Panc1 (cell line): ENCODE results near the gene DVL1. TPM values are rescaled to one million over a fixed set of nuclear protein-coding genes. Genes with fewer than 3 reads are reported as not detected.

Source experiments
- ATAC-seq: fragments of 200-7000 bp; cut with Tn5 transposase; 2 replicates; pipeline ENCODE4 v1.9.1; 2020; ENCODE audit warnings: mild to moderate bottlenecking, moderate library complexity
- BruUV-seq: library from RNA; stranded (reverse); fragments of 400-500 nt; replicated peaks from 2 replicates; lab custom pipeline; 2021; lab: Mats Ljungman, UMichigan
- CTCF ChIA-PET: fragments of 300-600 bp; sonication (Branson Sonifier 250); formaldehyde crosslinking; loops from one replicate; lab custom pipeline; 2022; ENCODE audit warnings: antibody characterized with exemption; lab: Charles Lee
- POLR2A ChIA-PET: fragments of 300-600 bp; sonication (Branson Sonifier 250); formaldehyde crosslinking; loops from one replicate; lab custom pipeline; 2022; ENCODE audit warnings: antibody characterized with exemption; lab: Charles Lee
- DNase-seq: peaks from one replicate; pipeline ENCODE4 v3.0.0-alpha.2; 2010; ENCODE audit warnings: low read depth, low spot score
- H3K27ac ChIP-seq: 2 replicates; pipeline ENCODE4 v1.5.1; 2011; ENCODE audit warnings: mild to moderate bottlenecking, low read length, inconsistent platforms
- H3K27me3 ChIP-seq: fragments of 200-500 bp; sonication (Bioruptor generic); 2 replicates; pipeline ENCODE4 v1.6.0; 2014; ENCODE audit warnings: low read length, inconsistent platforms; ENCODE audit not compliant: control insufficient read depth, insufficient read depth
- H3K36me3 ChIP-seq: fragments of 200-500 bp; sonication (Bioruptor generic); 2 replicates; pipeline ENCODE4 v1.5.1; 2014; ENCODE audit warnings: inconsistent platforms, mild to moderate bottlenecking, low read length, moderate library complexity; ENCODE audit not compliant: control insufficient read depth, insufficient read depth
- H3K4me1 ChIP-seq: 2 replicates; pipeline ENCODE4 v1.5.1; 2011; ENCODE audit warnings: inconsistent platforms, mild to moderate bottlenecking, low read length, moderate library complexity; ENCODE audit not compliant: control insufficient read depth, insufficient read depth
- H3K4me3 ChIP-seq, 2 experiments: 2 replicates each; pipeline ENCODE4 v1.5.1; 2011 to 2012; ENCODE audit warnings: low read depth in 2 of 2, low read length in 2 of 2, mild to moderate bottlenecking in 2 of 2, inconsistent platforms in 1 of 2, moderate library complexity in 1 of 2
- H3K9me3 ChIP-seq: fragments of 200-500 bp; sonication (Bioruptor generic); 2 replicates; pipeline ENCODE4 v1.5.1; 2014; ENCODE audit warnings: low read depth, mild to moderate bottlenecking, inconsistent platforms, low read length, moderate library complexity; ENCODE audit not compliant: control insufficient read depth, insufficient read depth
- CTCF ChIP-seq: fragments of 450-650 bp; IDR thresholded peaks from 2 replicates; pipeline ENCODE4 v1.5.1; 2017; ENCODE audit warnings: mild to moderate bottlenecking
- POLR2AphosphoS5 ChIP-seq: IDR thresholded peaks from 2 replicates; pipeline ENCODE4 v1.6.1; 2012; ENCODE audit warnings: mild to moderate bottlenecking, low read depth, low read length, moderate library complexity
- REST ChIP-seq, 2 experiments: IDR thresholded peaks; 2 replicates each; pipeline ENCODE4 v1.6.1; 2011 to 2012; ENCODE audit warnings: low read depth in 2 of 2, control low read depth in 1 of 2, low read length in 1 of 2, mild to moderate bottlenecking in 1 of 2, moderate library complexity in 1 of 2; ENCODE audit not compliant: insufficient read depth in 1 of 2
- SIN3A ChIP-seq: IDR thresholded peaks from 2 replicates; pipeline ENCODE4 v1.6.1; 2012; ENCODE audit warnings: low read depth, mild to moderate bottlenecking, low read length, moderate library complexity, borderline replicate concordance; ENCODE audit not compliant: insufficient read depth
- TCF7L2 ChIP-seq: IDR thresholded peaks from 2 replicates; pipeline ENCODE4 v1.6.1; 2011; ENCODE audit warnings: mild to moderate bottlenecking, low read depth, low read length, inconsistent platforms
- in situ Hi-C: cut with HindIII; loops from 2 replicates; pipeline ENCODE4 v1.10.0; 2016; ENCODE audit warnings: low sequenced_read_pairs, low pct_unique_long_range_greater_than_20kb
- intact Hi-C: fragments of 100-400 bp; cut with micrococcal nuclease; formaldehyde crosslinking; loops from one replicate; pipeline ENCODE4 v1.10.0; 2022; ENCODE audit not compliant: unreplicated experiment
- total RNA-seq: library from RNA; stranded (reverse); gene quantifications from one replicate; pipeline ENCODE4 v1.2.1, GENCODE V29; 2021; ENCODE audit not compliant: unreplicated experiment

The DVL1 gene
- total RNA-seq, 1 experiment from 2014 or later = 144 TPM

GRCh38 chr1:1393014-1393413 is 43.8 kb upstream of the DVL1 start:
- in situ Hi-C loops = no loop called here
- TF ChIP-seq REST (IDR thresholded peaks at IDR 0.05; ENCODE audit: insufficient read depth in 1 of 2, low read depth in 2 of 2, low read length in 1 of 2) = no peak
- TF ChIP-seq CTCF = no peak
- no peak for TF ChIP-seq SIN3A
- no peak for TF ChIP-seq POLR2AphosphoS5
- no peak for TF ChIP-seq TCF7L2
- no peak overlapping the region for H3K27ac ChIP-seq
- no peaks in the 10 kb centered on the region for H3K9me3 ChIP-seq
- DNase-seq = no peak
- ChIA-PET POLR2A (no interaction called here), CTCF (no interaction called here)
- H3K4me1 ChIP-seq = peaks cover 9% of the 10 kb centered on the region
- ATAC-seq = no peak
- H3K27me3 ChIP-seq = no peaks in the 10 kb centered on the region
- intact Hi-C loops = no loop called here
- peaks cover 29% of the 10 kb centered on the region for H3K36me3 ChIP-seq
- H3K4me3 ChIP-seq = no peak overlapping the region
- BruUV-seq = no TSS peak

- intact Hi-C loops (no loop called here), in situ Hi-C loops (no loop called here)
- ChIA-PET CTCF (no interaction called here), POLR2A (no interaction called here)
- ATAC-seq = no peak
- TF ChIP-seq CTCF (no peak), POLR2AphosphoS5 (no peak), TCF7L2 (no peak), SIN3A (no peak), REST (IDR thresholded peaks at IDR 0.05; ENCODE audit: insufficient read depth in 1 of 2, low read depth in 2 of 2, low read length in 1 of 2) (no peak)
- no peaks in the 10 kb centered on the region for H3K9me3 ChIP-seq
- H3K27ac ChIP-seq = no peak overlapping the region
- peaks cover 35% of the 10 kb centered on the region for H3K36me3 ChIP-seq
- no peak for DNase-seq
- no TSS peak for BruUV-seq
- H3K4me3 ChIP-seq = no peak overlapping the region
- no peaks in the 10 kb centered on the region for H3K4me1 ChIP-seq
- no peaks in the 10 kb centered on the region for H3K27me3 ChIP-seq
These were observed 42.0 kb upstream of the DVL1 start for GRCh38 chr1:1391225-1391624.
